Measurements from ENCODE around the gene TMC6. TPM values are rescaled to one million over a fixed set of nuclear protein-coding genes. Genes with fewer than 3 reads are reported as not detected.
A peak's percentile ranks its signal among the peaks of the same experiment; 100 is the strongest.

The TMC6 gene
- total and polyA plus RNA-seq, 2 of the 13 experiments (the other 11 are each of a cell fraction or from before 2014, with no cell fraction given) = 48.4 to 99.1 TPM

DNA sequence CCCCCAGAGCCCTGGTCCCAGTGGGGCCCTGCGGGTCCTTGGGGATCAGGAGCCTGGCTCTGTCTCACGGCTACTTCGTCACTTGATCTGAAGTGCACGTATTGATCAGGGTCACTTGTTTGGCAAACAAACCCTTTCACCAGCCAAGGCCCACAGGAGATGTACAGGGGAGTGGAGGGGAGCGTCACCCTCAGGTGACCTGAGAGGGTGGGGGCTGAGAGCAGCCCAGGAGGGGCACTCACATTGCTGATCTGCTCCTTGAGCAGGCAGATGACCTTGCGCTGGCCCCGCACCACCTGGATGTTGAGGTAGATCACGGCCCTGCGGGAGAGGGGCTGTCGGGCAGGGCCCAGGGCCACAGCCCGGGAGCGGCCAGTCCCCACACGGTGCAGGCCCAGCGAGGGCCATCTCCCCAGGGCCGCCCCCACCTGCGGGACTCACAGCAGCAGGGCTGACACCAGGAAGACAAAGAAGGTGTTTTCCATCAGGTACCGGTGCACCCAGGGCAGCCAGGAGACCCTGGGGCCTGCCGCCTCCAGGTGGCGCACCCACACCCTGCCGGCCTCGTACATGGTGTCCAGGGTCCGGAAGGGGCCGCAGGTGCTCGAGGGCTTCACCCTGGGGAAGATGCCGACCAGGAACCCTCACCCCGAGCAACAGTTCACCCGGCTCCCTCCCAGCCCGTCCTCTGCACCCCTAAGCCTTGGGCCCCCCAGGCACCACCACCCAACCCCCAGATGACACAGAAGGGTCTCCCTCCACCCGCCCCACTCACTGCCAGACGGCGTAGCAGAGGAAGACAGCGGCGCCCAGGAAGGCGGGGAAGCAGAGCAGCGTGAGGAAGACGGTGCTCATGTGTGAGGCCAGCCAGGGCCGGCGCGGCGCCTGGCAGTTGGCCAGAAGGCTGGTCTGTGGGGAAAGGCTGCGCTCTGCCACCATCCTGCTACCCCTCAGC, 11.3 kb downstream of the TMC6 start (continued):
- TF ChIP-seq ZHX2 (IDR thresholded peaks at IDR 0.05; ENCODE audit: low read depth) = no peak
- no peak for TF ChIP-seq ZHX2 (CRISPR knock-in tag; IDR thresholded peaks at IDR 0.05; ENCODE audit: borderline replicate concordance)
- TF ChIP-seq SALL1 (CRISPR knock-in tag; IDR thresholded peaks at IDR 0.05) = peak; percentile 54
- TF ChIP-seq ZBTB1 (CRISPR knock-in tag; IDR thresholded peaks at IDR 0.05; ENCODE audit: borderline replicate concordance) = no peak
- TF ChIP-seq RFXANK (CRISPR knock-in tag; IDR thresholded peaks at IDR 0.05) = no peak
- TF ChIP-seq ZNF136 (CRISPR knock-in tag; IDR thresholded peaks at IDR 0.05; ENCODE audit: low read depth) = no peak
- TF ChIP-seq ELF1 (CRISPR knock-in tag; IDR thresholded peaks at IDR 0.05) = no peak
- peak; percentile 50 for TF ChIP-seq AGO1 (IDR thresholded peaks at IDR 0.05; ENCODE audit: low read depth, low read length, poor library complexity, severe bottlenecking)
- no peak; the same call in 1 of the 2 replicates for TF ChIP-seq GMEB1 (CRISPR knock-in tag; IDR thresholded peaks at IDR 0.05; ENCODE audit: borderline replicate concordance)
- peak; percentile 89 for TF ChIP-seq RXRA (CRISPR knock-in tag; IDR thresholded peaks at IDR 0.05)
- TF ChIP-seq, protein P1, sequence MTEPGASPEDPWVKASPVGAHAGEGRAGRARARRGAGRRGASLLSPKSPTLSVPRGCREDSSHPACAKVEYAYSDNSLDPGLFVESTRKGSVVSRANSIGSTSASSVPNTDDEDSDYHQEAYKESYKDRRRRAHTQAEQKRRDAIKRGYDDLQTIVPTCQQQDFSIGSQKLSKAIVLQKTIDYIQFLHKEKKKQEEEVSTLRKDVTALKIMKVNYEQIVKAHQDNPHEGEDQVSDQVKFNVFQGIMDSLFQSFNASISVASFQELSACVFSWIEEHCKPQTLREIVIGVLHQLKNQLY (CRISPR knock-in tag; IDR thresholded peaks at IDR 0.05) = no peak
- TF ChIP-seq, protein P2, sequence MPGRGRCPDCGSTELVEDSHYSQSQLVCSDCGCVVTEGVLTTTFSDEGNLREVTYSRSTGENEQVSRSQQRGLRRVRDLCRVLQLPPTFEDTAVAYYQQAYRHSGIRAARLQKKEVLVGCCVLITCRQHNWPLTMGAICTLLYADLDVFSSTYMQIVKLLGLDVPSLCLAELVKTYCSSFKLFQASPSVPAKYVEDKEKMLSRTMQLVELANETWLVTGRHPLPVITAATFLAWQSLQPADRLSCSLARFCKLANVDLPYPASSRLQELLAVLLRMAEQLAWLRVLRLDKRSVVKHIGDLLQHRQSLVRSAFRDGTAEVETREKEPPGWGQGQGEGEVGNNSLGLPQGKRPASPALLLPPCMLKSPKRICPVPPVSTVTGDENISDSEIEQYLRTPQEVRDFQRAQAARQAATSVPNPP (CRISPR knock-in tag; IDR thresholded peaks at IDR 0.05) = no peak
- peak; percentile 83 for TF ChIP-seq RAD21 (CRISPR knock-in tag; IDR thresholded peaks at IDR 0.05)
- no peak for TF ChIP-seq AHR (CRISPR knock-in tag; IDR thresholded peaks at IDR 0.05)
- no peak for TF ChIP-seq HNRNPLL (IDR thresholded peaks at IDR 0.05; ENCODE audit: low read depth, low read length, poor library complexity, severe bottlenecking)
- TF ChIP-seq NR1H2 (CRISPR knock-in tag; IDR thresholded peaks at IDR 0.05; ENCODE audit: borderline replicate concordance, low read depth) = no peak
- no peak for TF ChIP-seq KLF15 (CRISPR knock-in tag; IDR thresholded peaks at IDR 0.05; ENCODE audit: borderline replicate concordance)
- peak in 1 of 2 experiments; percentile 43; a peak in 1 of 4 replicates for TF ChIP-seq NR2F1 (CRISPR knock-in tag; IDR thresholded peaks at IDR 0.05)
- TF ChIP-seq NCOA2 (CRISPR knock-in tag; IDR thresholded peaks at IDR 0.05) = no peak; the same call in 1 of the 2 replicates
- TF ChIP-seq ZNF558 (CRISPR knock-in tag; IDR thresholded peaks at IDR 0.05; ENCODE audit: borderline replicate concordance) = peak; percentile 33; the same call in 1 of the 2 replicates

Measured in HepG2 (cell line).